HL-60 (cell line): Measurements from ENCODE around the gene SLC25A41.

Source experiments
- DNase-seq, 2 experiments: peaks; one replicate each; pipeline ENCODE4 v3.0.0-alpha.2; 2010 to 2020; ENCODE audit warnings: low read depth in 1 of 2, low spot score in 1 of 2
- H3K27ac ChIP-seq: fragments of 250-450 bp; sonication (Bioruptor Pico); replicated peaks from 2 replicates; pipeline ENCODE4 v1.5.1; 2020; ENCODE audit warnings: mild to moderate bottlenecking, moderate library complexity
- H3K27me3 ChIP-seq: fragments of 250-450 bp; sonication (Bioruptor Pico); 2 replicates; pipeline ENCODE4 v1.5.1; 2021; ENCODE audit warnings: mild to moderate bottlenecking, moderate library complexity; ENCODE audit not compliant: insufficient read depth, poor library complexity, severe bottlenecking
- H3K4me3 ChIP-seq: replicated peaks from 2 replicates; pipeline ENCODE4 v1.5.1; 2011; ENCODE audit warnings: mild to moderate bottlenecking, control low read depth, low read length; ENCODE audit not compliant: insufficient read depth
- GABPA ChIP-seq: IDR thresholded peaks from 2 replicates; pipeline ENCODE4 v1.6.1; 2012; ENCODE audit warnings: low read depth
- POLR2AphosphoS5 ChIP-seq: IDR thresholded peaks from 2 replicates; pipeline ENCODE4 v1.6.1; 2012; ENCODE audit warnings: low read depth
- SPI1 ChIP-seq: IDR thresholded peaks from 2 replicates; pipeline ENCODE4 v1.6.1; 2012; ENCODE audit warnings: low read depth, mild to moderate bottlenecking, borderline replicate concordance
- TF ChIP-seq, protein P1 (sequence below): IDR thresholded peaks from 2 replicates; pipeline ENCODE4 v1.6.1; 2012; ENCODE audit warnings: low read depth; ENCODE audit not compliant: insufficient replicate concordance
- TF ChIP-seq, protein P2 (sequence below): IDR thresholded peaks from one replicate; pipeline ENCODE4 v1.5.1; 2011; ENCODE audit warnings: low read length, control low read depth, inconsistent platforms; ENCODE audit not compliant: insufficient read depth

The SLC25A41 gene

GRCh38 chr19:6476896-6477431 is 43.4 kb upstream of the SLC25A41 start:
- no peak overlapping the region for H3K4me3 ChIP-seq
- no peaks in the 10 kb centered on the region for H3K27me3 ChIP-seq
- no peak for DNase-seq
- TF ChIP-seq GABPA (no peak), POLR2AphosphoS5 (no peak), SPI1 (no peak)
- TF ChIP-seq, protein P1, sequence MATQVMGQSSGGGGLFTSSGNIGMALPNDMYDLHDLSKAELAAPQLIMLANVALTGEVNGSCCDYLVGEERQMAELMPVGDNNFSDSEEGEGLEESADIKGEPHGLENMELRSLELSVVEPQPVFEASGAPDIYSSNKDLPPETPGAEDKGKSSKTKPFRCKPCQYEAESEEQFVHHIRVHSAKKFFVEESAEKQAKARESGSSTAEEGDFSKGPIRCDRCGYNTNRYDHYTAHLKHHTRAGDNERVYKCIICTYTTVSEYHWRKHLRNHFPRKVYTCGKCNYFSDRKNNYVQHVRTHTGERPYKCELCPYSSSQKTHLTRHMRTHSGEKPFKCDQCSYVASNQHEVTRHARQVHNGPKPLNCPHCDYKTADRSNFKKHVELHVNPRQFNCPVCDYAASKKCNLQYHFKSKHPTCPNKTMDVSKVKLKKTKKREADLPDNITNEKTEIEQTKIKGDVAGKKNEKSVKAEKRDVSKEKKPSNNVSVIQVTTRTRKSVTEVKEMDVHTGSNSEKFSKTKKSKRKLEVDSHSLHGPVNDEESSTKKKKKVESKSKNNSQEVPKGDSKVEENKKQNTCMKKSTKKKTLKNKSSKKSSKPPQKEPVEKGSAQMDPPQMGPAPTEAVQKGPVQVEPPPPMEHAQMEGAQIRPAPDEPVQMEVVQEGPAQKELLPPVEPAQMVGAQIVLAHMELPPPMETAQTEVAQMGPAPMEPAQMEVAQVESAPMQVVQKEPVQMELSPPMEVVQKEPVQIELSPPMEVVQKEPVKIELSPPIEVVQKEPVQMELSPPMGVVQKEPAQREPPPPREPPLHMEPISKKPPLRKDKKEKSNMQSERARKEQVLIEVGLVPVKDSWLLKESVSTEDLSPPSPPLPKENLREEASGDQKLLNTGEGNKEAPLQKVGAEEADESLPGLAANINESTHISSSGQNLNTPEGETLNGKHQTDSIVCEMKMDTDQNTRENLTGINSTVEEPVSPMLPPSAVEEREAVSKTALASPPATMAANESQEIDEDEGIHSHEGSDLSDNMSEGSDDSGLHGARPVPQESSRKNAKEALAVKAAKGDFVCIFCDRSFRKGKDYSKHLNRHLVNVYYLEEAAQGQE: no peak
- TF ChIP-seq, protein P2, sequence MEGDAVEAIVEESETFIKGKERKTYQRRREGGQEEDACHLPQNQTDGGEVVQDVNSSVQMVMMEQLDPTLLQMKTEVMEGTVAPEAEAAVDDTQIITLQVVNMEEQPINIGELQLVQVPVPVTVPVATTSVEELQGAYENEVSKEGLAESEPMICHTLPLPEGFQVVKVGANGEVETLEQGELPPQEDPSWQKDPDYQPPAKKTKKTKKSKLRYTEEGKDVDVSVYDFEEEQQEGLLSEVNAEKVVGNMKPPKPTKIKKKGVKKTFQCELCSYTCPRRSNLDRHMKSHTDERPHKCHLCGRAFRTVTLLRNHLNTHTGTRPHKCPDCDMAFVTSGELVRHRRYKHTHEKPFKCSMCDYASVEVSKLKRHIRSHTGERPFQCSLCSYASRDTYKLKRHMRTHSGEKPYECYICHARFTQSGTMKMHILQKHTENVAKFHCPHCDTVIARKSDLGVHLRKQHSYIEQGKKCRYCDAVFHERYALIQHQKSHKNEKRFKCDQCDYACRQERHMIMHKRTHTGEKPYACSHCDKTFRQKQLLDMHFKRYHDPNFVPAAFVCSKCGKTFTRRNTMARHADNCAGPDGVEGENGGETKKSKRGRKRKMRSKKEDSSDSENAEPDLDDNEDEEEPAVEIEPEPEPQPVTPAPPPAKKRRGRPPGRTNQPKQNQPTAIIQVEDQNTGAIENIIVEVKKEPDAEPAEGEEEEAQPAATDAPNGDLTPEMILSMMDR: no peak
- no peak overlapping the region for H3K27ac ChIP-seq

GRCh38 chr19:6476155-6476895 is 42.8 kb upstream of the SLC25A41 start:
- TF ChIP-seq, protein P2: no peak
- Histone ChIP-seq H3K27me3 (no peaks in the 10 kb centered on the region), H3K27ac (no peak overlapping the region), H3K4me3 (no peak overlapping the region)
- peak in 1 of 2 experiments; percentile 22 for DNase-seq

DNA sequence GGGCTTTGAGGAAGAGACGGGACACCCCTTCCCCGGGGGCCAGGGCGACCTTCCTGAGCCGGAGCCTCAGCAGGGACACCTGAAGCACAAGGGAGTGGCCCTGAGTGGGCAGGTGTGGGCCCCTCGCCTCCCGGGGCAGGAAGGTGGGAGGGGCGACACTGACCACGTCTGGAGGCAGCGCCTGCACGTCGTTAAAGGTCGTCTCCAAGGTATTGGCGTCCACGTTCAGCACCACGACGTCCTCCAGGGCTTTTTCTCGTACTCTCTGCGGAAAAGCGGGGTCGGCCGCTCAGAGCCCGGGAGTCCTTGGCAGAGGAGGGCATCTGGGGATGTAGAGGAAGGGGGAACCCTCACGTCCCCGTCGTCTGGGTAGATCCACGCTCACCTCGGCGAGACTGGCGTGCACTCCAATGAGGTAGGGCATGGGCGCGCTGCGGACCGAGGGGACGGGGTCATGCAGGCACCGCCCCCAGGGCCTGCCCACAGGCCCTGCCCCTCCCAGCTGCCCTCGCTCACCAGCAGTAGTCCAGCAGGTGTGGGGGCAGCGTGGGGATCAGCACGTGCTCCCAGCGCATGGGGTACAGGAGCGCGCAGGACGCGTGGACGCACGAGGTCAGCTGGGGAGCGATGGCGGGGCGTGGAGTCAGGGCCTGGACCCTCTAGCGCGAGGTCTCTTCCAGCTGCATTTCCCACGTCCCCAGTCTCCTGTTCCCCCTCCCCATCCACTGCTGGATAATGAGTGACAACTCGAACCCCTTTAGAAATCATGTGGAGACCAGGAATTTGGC is 42.0 kb upstream of the SLC25A41 start:
- TF ChIP-seq, protein P2: no peak
- TF ChIP-seq SPI1: no peak
- TF ChIP-seq, protein P1: no peak
- no peak for TF ChIP-seq GABPA
- TF ChIP-seq POLR2AphosphoS5: no peak
- Histone ChIP-seq H3K27ac (no peak overlapping the region), H3K4me3 (no peak overlapping the region), H3K27me3 (no peaks in the 10 kb centered on the region)
- DNase-seq: no peak
